Karpas-422 (cell line): Measurements from ENCODE around the gene COL4A2. TPM values are rescaled to one million over a fixed set of nuclear protein-coding genes. Genes with fewer than 3 reads are reported as not detected.

Experiments used
- DNase-seq: peaks from one replicate; pipeline ENCODE4 v3.0.0-alpha.2; 2015
- H2AFZ ChIP-seq: fragments of 200-600 bp; sonication (generic); 2 replicates; pipeline ENCODE4 v1.6.1; 2014; ENCODE audit warnings: antibody characterized with exemption, low read length, mixed read lengths
- H3K27ac ChIP-seq: fragments of 200-600 bp; sonication (generic); 2 replicates; pipeline ENCODE4 v1.5.1; 2014; ENCODE audit warnings: mild to moderate bottlenecking, low read length, moderate library complexity
- H3K27me3 ChIP-seq: fragments of 200-600 bp; sonication (generic); 2 replicates; pipeline ENCODE4 v1.6.1; 2014; ENCODE audit warnings: low read length, mixed read lengths
- H3K36me3 ChIP-seq: fragments of 200-600 bp; sonication (generic); 2 replicates; pipeline ENCODE4 v1.6.1; 2014; ENCODE audit warnings: low read length, mixed read lengths; ENCODE audit not compliant: insufficient read depth
- H3K4me1 ChIP-seq: fragments of 200-600 bp; sonication (generic); 2 replicates; pipeline ENCODE4 v1.6.1; 2014; ENCODE audit warnings: mild to moderate bottlenecking, low read length, mixed read lengths
- H3K4me2 ChIP-seq: fragments of 200-600 bp; sonication (generic); 2 replicates; pipeline ENCODE4 v1.6.1; 2014; ENCODE audit warnings: low read length, low read depth, mild to moderate bottlenecking; ENCODE audit not compliant: poor library complexity, severe bottlenecking
- H3K4me3 ChIP-seq: fragments of 200-600 bp; sonication (generic); 2 replicates; pipeline ENCODE4 v1.5.1; 2014; ENCODE audit warnings: mild to moderate bottlenecking, antibody characterized with exemption, low read length, mixed read lengths
- H3K79me2 ChIP-seq: fragments of 200-600 bp; sonication (generic); 2 replicates; pipeline ENCODE4 v1.6.1; 2014; ENCODE audit warnings: mild to moderate bottlenecking, low read length, mixed read lengths
- H3K9ac ChIP-seq: fragments of 200-600 bp; sonication (generic); 2 replicates; pipeline ENCODE4 v1.6.0; 2014; ENCODE audit warnings: low read length
- H3K9me2 ChIP-seq: fragments of 200-600 bp; sonication (generic), shearing (Covaris generic); replicated peaks from 2 replicates; pipeline ENCODE4 v1.6.0; 2014; ENCODE audit warnings: mild to moderate bottlenecking, low read length, moderate library complexity; ENCODE audit not compliant: insufficient read depth
- H3K9me3 ChIP-seq: fragments of 300-700, 200-600 bp; sonication (generic); 2 replicates; pipeline ENCODE4 v1.6.1; 2014; ENCODE audit warnings: low read length, mixed read lengths
- H4K20me1 ChIP-seq: fragments of 200-600 bp; sonication (generic); 2 replicates; pipeline ENCODE4 v1.6.1; 2014; ENCODE audit warnings: mild to moderate bottlenecking, antibody characterized with exemption, low read length, low read depth; ENCODE audit not compliant: insufficient read depth
- total RNA-seq: library from RNA; depleted of rRNA; stranded (reverse); fragments of >200 nt; shearing (Covaris generic); gene quantifications from 2 replicates; pipeline ENCODE4 v1.2.3, GENCODE V29; 2014; ENCODE audit warnings: low replicate concordance

The COL4A2 gene
- total RNA-seq, 1 experiment from 2014 or later = not detected

GRCh38 chr13:110354715-110355473 lies 47.8 kb downstream of the COL4A2 start:
- H3K4me2 ChIP-seq = no peak overlapping the region
- no peaks in the 10 kb centered on the region for H3K9me2 ChIP-seq
- H3K36me3 ChIP-seq = no peaks in the 10 kb centered on the region
- no peak overlapping the region for H2AFZ ChIP-seq
- no peaks in the 10 kb centered on the region for H3K4me1 ChIP-seq
- DNase-seq = no peak
- H3K27me3 ChIP-seq = no peaks in the 10 kb centered on the region
- no peaks in the 10 kb centered on the region for H3K79me2 ChIP-seq
- H3K4me3 ChIP-seq = no peak overlapping the region
- H3K9me3 ChIP-seq = no peaks in the 10 kb centered on the region
- H3K27ac ChIP-seq = no peak overlapping the region
- no peaks in the 10 kb centered on the region for H4K20me1 ChIP-seq
- no peak overlapping the region for H3K9ac ChIP-seq

DNA sequence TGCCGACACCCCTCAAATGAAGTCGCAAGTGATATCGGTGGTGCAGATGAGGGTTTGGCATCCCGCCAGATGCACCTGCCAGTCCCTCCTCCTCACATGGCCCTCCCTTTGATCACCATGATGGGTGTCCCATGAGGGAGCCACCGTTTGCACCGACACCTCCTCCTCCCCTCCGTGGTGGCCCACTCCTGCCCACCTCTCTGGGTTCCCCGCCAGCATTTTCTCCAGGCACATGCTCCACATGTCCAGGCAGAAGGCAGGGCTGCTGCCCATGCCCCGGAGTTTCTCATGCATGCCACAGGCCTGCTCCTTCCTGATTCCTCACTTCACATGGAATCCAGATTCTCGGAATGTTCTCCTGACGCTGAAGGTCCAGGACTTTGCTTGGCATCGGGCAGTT lies 49.3 kb downstream of the COL4A2 start:
- Histone ChIP-seq H3K4me2 (no peak overlapping the region), H3K36me3 (no peaks in the 10 kb centered on the region), H3K9me3 (no peaks in the 10 kb centered on the region), H3K27me3 (no peaks in the 10 kb centered on the region), H4K20me1 (no peaks in the 10 kb centered on the region), H3K4me1 (no peaks in the 10 kb centered on the region), H3K27ac (no peak overlapping the region), H3K79me2 (no peaks in the 10 kb centered on the region), H3K4me3 (no peak overlapping the region), H2AFZ (no peak overlapping the region), H3K9me2 (no peaks in the 10 kb centered on the region), H3K9ac (no peak overlapping the region)
- DNase-seq = no peak

DNA sequence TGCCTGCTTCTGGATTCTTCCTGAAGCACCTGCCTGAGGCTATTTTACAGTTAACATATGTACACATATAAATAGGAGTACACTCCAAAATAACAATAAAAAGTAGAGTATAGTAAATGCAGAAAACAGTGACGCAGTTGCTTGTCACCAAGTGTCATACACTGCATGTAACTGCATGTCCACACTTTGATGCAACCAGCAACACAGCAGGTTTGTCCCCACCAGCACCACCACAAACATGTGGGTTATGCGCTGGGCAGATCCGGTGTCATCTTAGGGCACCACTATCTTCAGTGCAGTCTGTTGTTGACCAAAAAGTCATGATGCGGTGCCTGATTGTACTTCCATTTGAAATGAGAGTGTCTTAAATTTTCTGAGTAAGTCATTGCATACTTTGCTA lies 51.3 kb downstream of the COL4A2 start:
- no peak overlapping the region for H3K27ac ChIP-seq
- H3K4me2 ChIP-seq = no peak overlapping the region
- no peaks in the 10 kb centered on the region for H3K36me3 ChIP-seq

DNA sequence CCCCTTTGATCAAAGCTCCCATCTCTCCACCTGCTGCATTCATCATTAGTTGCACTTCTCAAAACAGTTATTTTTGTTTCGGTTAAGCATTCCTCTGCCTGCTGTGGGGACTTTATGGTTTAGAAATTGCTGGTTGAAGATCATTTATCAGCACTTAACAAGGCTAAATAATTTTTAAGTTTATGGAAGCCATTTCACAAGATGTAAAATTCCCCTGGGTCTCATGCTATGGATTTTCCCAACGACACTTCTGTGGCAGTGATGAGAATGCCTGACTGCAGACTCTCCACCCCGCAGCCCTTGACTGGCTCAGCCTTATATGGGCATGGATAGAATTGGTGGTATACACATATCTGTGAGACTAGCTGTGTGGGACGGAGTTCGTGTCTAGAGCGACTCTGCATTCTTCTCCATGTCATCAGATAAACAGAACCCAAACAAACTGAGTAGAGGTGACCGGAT lies 52.8 kb downstream of the COL4A2 start:
- Histone ChIP-seq H3K27ac (no peak overlapping the region), H3K4me3 (no peak overlapping the region), H3K4me2 (no peak overlapping the region), H3K79me2 (no peaks in the 10 kb centered on the region), H3K9ac (no peak overlapping the region), H3K27me3 (no peaks in the 10 kb centered on the region), H3K9me2 (no peaks in the 10 kb centered on the region), H4K20me1 (no peaks in the 10 kb centered on the region), H3K9me3 (no peaks in the 10 kb centered on the region), H3K36me3 (no peaks in the 10 kb centered on the region), H2AFZ (no peak overlapping the region), H3K4me1 (no peaks in the 10 kb centered on the region)
- no peak for DNase-seq

More for the DNA sequence above, 51.3 kb downstream of the COL4A2 start:
- Histone ChIP-seq H3K27me3 (no peaks in the 10 kb centered on the region), H3K9me2 (no peaks in the 10 kb centered on the region), H3K4me1 (no peaks in the 10 kb centered on the region), H3K79me2 (no peaks in the 10 kb centered on the region), H3K4me3 (no peak overlapping the region), H3K9me3 (no peaks in the 10 kb centered on the region), H3K9ac (no peak overlapping the region), H4K20me1 (no peaks in the 10 kb centered on the region), H2AFZ (no peak overlapping the region)
- DNase-seq = no peak

GRCh38 chr13:110360598-110360997 lies 53.5 kb downstream of the COL4A2 start:
- Histone ChIP-seq H3K9me3 (no peaks in the 10 kb centered on the region), H2AFZ (no peak overlapping the region), H3K9me2 (no peaks in the 10 kb centered on the region), H3K27ac (no peak overlapping the region), H3K79me2 (no peaks in the 10 kb centered on the region), H4K20me1 (no peaks in the 10 kb centered on the region), H3K9ac (no peak overlapping the region), H3K4me1 (no peaks in the 10 kb centered on the region), H3K36me3 (no peaks in the 10 kb centered on the region), H3K4me3 (no peak overlapping the region), H3K27me3 (no peaks in the 10 kb centered on the region), H3K4me2 (no peak overlapping the region)
- DNase-seq = no peak

GRCh38 chr13:110361365-110361911 lies 54.4 kb downstream of the COL4A2 start:
- Histone ChIP-seq H2AFZ (no peak overlapping the region), H3K79me2 (no peaks in the 10 kb centered on the region), H3K36me3 (no peaks in the 10 kb centered on the region), H3K9me3 (no peaks in the 10 kb centered on the region), H3K9me2 (no peaks in the 10 kb centered on the region), H3K4me2 (no peak overlapping the region), H4K20me1 (no peaks in the 10 kb centered on the region), H3K4me3 (no peak overlapping the region), H3K4me1 (no peaks in the 10 kb centered on the region), H3K27me3 (no peaks in the 10 kb centered on the region), H3K9ac (no peak overlapping the region), H3K27ac (no peak overlapping the region)
- DNase-seq = no peak

- Histone ChIP-seq H4K20me1 (no peaks in the 10 kb centered on the region), H3K9me2 (no peaks in the 10 kb centered on the region), H3K4me2 (no peak overlapping the region), H3K9me3 (no peaks in the 10 kb centered on the region), H3K36me3 (no peaks in the 10 kb centered on the region), H3K4me3 (no peak overlapping the region), H3K27me3 (no peaks in the 10 kb centered on the region), H3K27ac (no peak overlapping the region), H2AFZ (no peak overlapping the region), H3K9ac (no peak overlapping the region), H3K79me2 (no peaks in the 10 kb centered on the region), H3K4me1 (no peaks in the 10 kb centered on the region)
- peak; percentile 67 for DNase-seq
These were observed 55.9 kb downstream of the COL4A2 start for GRCh38 chr13:110363010-110363409.

- Histone ChIP-seq H3K36me3 (no peaks in the 10 kb centered on the region), H3K9me3 (no peaks in the 10 kb centered on the region), H3K79me2 (no peaks in the 10 kb centered on the region), H3K9me2 (no peaks in the 10 kb centered on the region), H3K4me1 (no peaks in the 10 kb centered on the region), H3K4me2 (no peak overlapping the region), H3K27me3 (no peaks in the 10 kb centered on the region), H4K20me1 (no peaks in the 10 kb centered on the region), H3K4me3 (no peak overlapping the region), H3K9ac (no peak overlapping the region), H2AFZ (no peak overlapping the region), H3K27ac (no peak overlapping the region)
- no peak for DNase-seq
These were observed 57.0 kb downstream of the COL4A2 start for GRCh38 chr13:110364081-110364480.
